Peyer's patch (tissue), 4 donors: ENCODE measurements around the gene FAM219A. TPM values are rescaled to one million over a fixed set of nuclear protein-coding genes. Genes with fewer than 3 reads are reported as not detected.

Experiments used
- DNase-seq, 3 donors: peaks; one replicate each; pipeline ENCODE4 v3.0.0-alpha.2; 2017 to 2019
- H3K27ac ChIP-seq, 4 donors: fragments of 200-600 bp; sonication (generic); one replicate each; pipeline ENCODE4 v1.5.1; 2016 to 2019
- H3K27me3 ChIP-seq, 2 donors: fragments of 200-600 bp; sonication (generic); one replicate each; pipeline ENCODE4 v1.5.1; 2019
- H3K36me3 ChIP-seq, 3 donors: fragments of 200-600 bp; sonication (generic); one replicate each; pipeline ENCODE4 v1.5.1; 2016 to 2019
- H3K4me1 ChIP-seq, 4 donors: fragments of 200-600 bp; sonication (generic); one replicate each; pipeline ENCODE4 v1.5.1; 2016 to 2019
- H3K4me3 ChIP-seq, 4 donors: fragments of 200-600 bp; sonication (generic); 1 replicate in 3 of 4; 2 replicates in 1 of 4; pipeline ENCODE4 v1.5.1; 2016 to 2019; ENCODE audit warnings: mild to moderate bottlenecking in 1 of 4
- H3K9me3 ChIP-seq, 4 donors: fragments of 200-600 bp; sonication (generic); one replicate each; pipeline ENCODE4 v1.5.1; 2016 to 2019; ENCODE audit warnings: mild to moderate bottlenecking in 1 of 4
- CTCF ChIP-seq, 6 experiments: fragments of 450-650 bp in 4 of 6; fragments of 200-600 bp in 2 of 6; sonication (generic) in 1 of 6; IDR thresholded peaks; one replicate each; pipeline ENCODE4 v1.5.1; 2017 to 2019; ENCODE audit warnings: antibody characterized with exemption in 6 of 6, mild to moderate bottlenecking in 3 of 6, moderate library complexity in 1 of 6
- POLR2A ChIP-seq, 2 donors: fragments of 450-650 bp; IDR thresholded peaks; one replicate each; pipeline ENCODE4 v1.5.1; 2017; ENCODE audit warnings: antibody characterized with exemption in 2 of 2, mild to moderate bottlenecking in 2 of 2, moderate library complexity in 2 of 2
- total RNA-seq, 4 donors: library from RNA; depleted of rRNA; stranded (reverse); fragments of >200 nt; gene quantifications; one replicate each; pipeline ENCODE4 v1.1.0, GENCODE V29; 2016

FAM219A gene
- total RNA-seq, 4 donors from 2014 or later = 6.0 to 13.2 (median 9.5) TPM

GRCh38 chr9:34380511-34381315 lies 77.7 kb downstream of the FAM219A start:
- no peaks in the 10 kb centered on the region for H3K27me3 ChIP-seq
- H3K36me3 ChIP-seq = no peaks in the 10 kb centered on the region
- no peak for TF ChIP-seq CTCF (IDR thresholded peaks at IDR 0.05)
- peak; percentile 82 to 87 for TF ChIP-seq POLR2A (IDR thresholded peaks at IDR 0.05)
- DNase-seq = peak; percentile 75 to 96 (median 91)
- H3K27ac ChIP-seq = peak overlapping the region; percentile 41 to 85 (median 68)
- H3K4me1 ChIP-seq = peaks cover 7 to 29% (median 15%) of the 10 kb centered on the region in 4 donors
- peak overlapping the region; percentile 42 to 61 (median 54) for H3K4me3 ChIP-seq
- H3K9me3 ChIP-seq = no peaks in the 10 kb centered on the region

- H3K27me3 ChIP-seq = no peaks in the 10 kb centered on the region
- H3K4me3 ChIP-seq = peak overlapping the region; percentile 42 to 61 (median 54)
- no peak for TF ChIP-seq CTCF (IDR thresholded peaks at IDR 0.05)
- TF ChIP-seq POLR2A (IDR thresholded peaks at IDR 0.05) = no peak
- no peaks in the 10 kb centered on the region for H3K36me3 ChIP-seq
- DNase-seq = peak in 1 of 3 donors; percentile 64
- H3K9me3 ChIP-seq = no peaks in the 10 kb centered on the region
- H3K27ac ChIP-seq = peak overlapping the region; percentile 37 to 85 (median 68)
- peaks cover 7 to 32% (median 15%) of the 10 kb centered on the region in 4 donors for H3K4me1 ChIP-seq
Measured at GRCh38 chr9:34380034-34380510, 78.3 kb downstream of the FAM219A start.

GRCh38 chr9:34379334-34380033 lies 78.9 kb downstream of the FAM219A start:
- peaks cover 7 to 32% (median 15%) of the 10 kb centered on the region in 4 donors for H3K4me1 ChIP-seq
- DNase-seq = peak; percentile 86 to 96 (median 95)
- H3K27me3 ChIP-seq = no peaks in the 10 kb centered on the region
- H3K36me3 ChIP-seq = no peaks in the 10 kb centered on the region
- TF ChIP-seq POLR2A (IDR thresholded peaks at IDR 0.05) (peak in 1 of 2 donors; percentile 34), CTCF (IDR thresholded peaks at IDR 0.05) (peak; percentile 83 to 99 (median 97))
- H3K9me3 ChIP-seq = no peaks in the 10 kb centered on the region
- H3K27ac ChIP-seq = peak overlapping the region; percentile 37 to 85 (median 68)
- peak overlapping the region; percentile 42 to 61 (median 54) for H3K4me3 ChIP-seq

GRCh38 chr9:34378376-34379060 lies 79.9 kb downstream of the FAM219A start:
- Histone ChIP-seq H3K4me3 (no peak overlapping the region), H3K27me3 (no peaks in the 10 kb centered on the region), H3K9me3 (no peaks in the 10 kb centered on the region), H3K36me3 (no peaks in the 10 kb centered on the region), H3K4me1 (peaks cover 7 to 42% (median 15%) of the 10 kb centered on the region in 4 donors), H3K27ac (no peak overlapping the region)
- TF ChIP-seq CTCF (IDR thresholded peaks at IDR 0.05) (no peak), POLR2A (IDR thresholded peaks at IDR 0.05) (no peak)
- DNase-seq = no peak

GRCh38 chr9:34377404-34377746 lies 81.0 kb downstream of the FAM219A start:
- Histone ChIP-seq H3K4me1 (peaks cover 7 to 43% (median 15%) of the 10 kb centered on the region in 4 donors), H3K27me3 (no peaks in the 10 kb centered on the region), H3K9me3 (no peaks in the 10 kb centered on the region), H3K27ac (peak overlapping the region; percentile 23 to 99 (median 72)), H3K4me3 (peak overlapping the region; percentile 58 to 95 (median 70)), H3K36me3 (peaks cover 0 to 3% (median 0%) of the 10 kb centered on the region in 3 donors)
- peak in 2 of 3 donors; percentile 22 to 66 for DNase-seq
- TF ChIP-seq CTCF (IDR thresholded peaks at IDR 0.05) = no peak
- no peak for TF ChIP-seq POLR2A (IDR thresholded peaks at IDR 0.05)
